SK-N-SH (cell line): ENCODE data around the gene SPINK5. TPM values are rescaled to one million over a fixed set of nuclear protein-coding genes. Genes with fewer than 3 reads are reported as not detected.

ENCODE experiments used
- CTCF ChIA-PET: fragments of 300-600, 350-600 bp; formaldehyde crosslinking; extraction: SDS; loops from one replicate; lab custom pipeline; 2021; lab: Yijun Ruan, JAX
- POLR2A ChIA-PET: fragments of 350-600 bp; sonication (Branson Sonifier 250); formaldehyde crosslinking; extraction: SDS; loops from one replicate; lab custom pipeline; 2020; ENCODE audit warnings: antibody characterized with exemption, inconsistent platforms; lab: Yijun Ruan, JAX
- DNase-seq: peaks from one replicate; pipeline ENCODE4 v3.0.0; 2012
- H2AFZ ChIP-seq: fragments of 200-600 bp; sonication (generic); 2 replicates; pipeline ENCODE4 v1.8.1; 2016; ENCODE audit warnings: antibody characterized with exemption, mild to moderate bottlenecking, low read depth
- H3F3A ChIP-seq: fragments of 200-600 bp; sonication (generic); replicated peaks from 2 replicates; pipeline ENCODE3; 2016; ENCODE audit warnings: antibody characterized with exemption, mild to moderate bottlenecking; ENCODE audit not compliant: insufficient read depth
- H3K27ac ChIP-seq, 2 experiments: fragments of 200-500 bp in 1 of 2; fragments of 200-600 bp in 1 of 2; sonication (Bioruptor generic) in 1 of 2; sonication (generic), shearing (Covaris generic) in 1 of 2; 2 replicates each; pipeline versions ENCODE4 v1.5.1 to v1.6.1; 2014 to 2016; ENCODE audit warnings: low read depth in 2 of 2, inconsistent platforms in 1 of 2, low read length in 1 of 2, mild to moderate bottlenecking in 1 of 2, mixed read lengths in 1 of 2
- H3K27me3 ChIP-seq: fragments of 200-600 bp; sonication (generic), shearing (Covaris generic); 2 replicates; pipeline ENCODE4 v1.6.1; 2016; ENCODE audit warnings: mixed run types; ENCODE audit not compliant: insufficient read depth
- H3K36me3 ChIP-seq, 2 experiments: fragments of 200-500 bp in 1 of 2; fragments of 200-600 bp in 1 of 2; sonication (Bioruptor generic) in 1 of 2; sonication (generic) in 1 of 2; replicated peaks in 1 of 2; 2 replicates each; pipeline versions ENCODE3 to v1.5.1; 2014 to 2016; ENCODE audit warnings: low read length in 1 of 2, mild to moderate bottlenecking in 1 of 2; ENCODE audit not compliant: insufficient read depth in 2 of 2, control insufficient read depth in 1 of 2
- H3K4me1 ChIP-seq, 2 experiments: fragments of 200-500 bp in 1 of 2; fragments of 200-600 bp in 1 of 2; sonication (Bioruptor generic) in 1 of 2; sonication (generic), shearing (Covaris generic) in 1 of 2; 2 replicates each; pipeline versions ENCODE4 v1.5.1 to v1.6.1; 2014 to 2016; ENCODE audit warnings: low read depth in 1 of 2, low read length in 1 of 2, mixed run types in 1 of 2; ENCODE audit not compliant: insufficient read depth in 2 of 2, control insufficient read depth in 1 of 2
- H3K4me2 ChIP-seq: fragments of 200-600 bp; sonication (generic), shearing (Covaris generic); 2 replicates; pipeline ENCODE4 v1.6.1; 2017; ENCODE audit warnings: mixed run types
- H3K4me3 ChIP-seq, 2 experiments: fragments of 200-500 bp in 1 of 2; fragments of 200-600 bp in 1 of 2; sonication (Bioruptor generic) in 1 of 2; sonication (generic), shearing (Covaris generic) in 1 of 2; 2 replicates each; pipeline versions ENCODE4 v1.5.1 to v1.8.1; 2014 to 2016; ENCODE audit warnings: low read depth in 2 of 2, inconsistent platforms in 1 of 2, low read length in 1 of 2, mild to moderate bottlenecking in 1 of 2, mixed read lengths in 1 of 2, moderate library complexity in 1 of 2
- H3K79me2 ChIP-seq: fragments of 200-600 bp; sonication (generic); 2 replicates; pipeline ENCODE4 v1.8.1; 2017; ENCODE audit warnings: mild to moderate bottlenecking; ENCODE audit not compliant: insufficient read depth
- H3K9ac ChIP-seq: fragments of 200-600 bp; sonication (generic); 2 replicates; pipeline ENCODE4 v1.6.1; 2017; ENCODE audit warnings: mixed run types
- H3K9me2 ChIP-seq: fragments of 200-600 bp; sonication (generic); 2 replicates; pipeline ENCODE4 v1.6.1; 2017; ENCODE audit warnings: mixed run types
- H3K9me3 ChIP-seq: fragments of 200-600 bp; sonication (generic); 2 replicates; pipeline ENCODE4 v1.6.1; 2017; ENCODE audit warnings: mixed run types, mild to moderate bottlenecking, moderate library complexity
- H4K20me1 ChIP-seq: fragments of 200-600 bp; sonication (generic); 2 replicates; pipeline ENCODE4 v1.6.1; 2017; ENCODE audit warnings: mild to moderate bottlenecking, mixed run types; ENCODE audit not compliant: insufficient read depth
- CHD2 ChIP-seq: fragments of 150-350 bp; IDR thresholded peaks from 2 replicates; pipeline ENCODE4 v1.6.1; 2018; ENCODE audit warnings: low read length; ENCODE audit not compliant: partially characterized antibody
- EZH2phosphoT487 ChIP-seq: fragments of 200-600 bp; sonication (generic); IDR thresholded peaks from 2 replicates; pipeline ENCODE4 v1.6.1; 2017; ENCODE audit warnings: low read depth, mixed run types, mild to moderate bottlenecking, antibody characterized with exemption, moderate library complexity, borderline replicate concordance
- FOXJ3 ChIP-seq: sonication (generic); formaldehyde crosslinking; IDR thresholded peaks from 2 replicates; pipeline ENCODE4 v1.5.1; 2020; ENCODE audit warnings: mild to moderate bottlenecking, missing genetic modification reagents
- FOXM1 ChIP-seq: IDR thresholded peaks from 2 replicates; pipeline ENCODE4 v1.4.0; 2012; ENCODE audit warnings: low read depth, mild to moderate bottlenecking
- GABPA ChIP-seq: IDR thresholded peaks from 2 replicates; pipeline ENCODE4 v1.4.0; 2012; ENCODE audit warnings: low read depth, mild to moderate bottlenecking
- GATA2 ChIP-seq: sonication (generic); formaldehyde crosslinking; IDR thresholded peaks from 2 replicates; pipeline ENCODE4 v1.5.0; 2020; ENCODE audit warnings: mild to moderate bottlenecking, missing genetic modification reagents
- MAX ChIP-seq: IDR thresholded peaks from 2 replicates; pipeline ENCODE4 v1.4.0; 2012; ENCODE audit warnings: low read depth
- MEF2A ChIP-seq: IDR thresholded peaks from 2 replicates; pipeline ENCODE4 v1.4.0; 2012; ENCODE audit warnings: low read depth, borderline replicate concordance
- NRF1 ChIP-seq: IDR thresholded peaks from 2 replicates; pipeline ENCODE4 v1.6.1; 2012; ENCODE audit warnings: low read depth, mild to moderate bottlenecking, low read length
- TEAD4 ChIP-seq: IDR thresholded peaks from 2 replicates; pipeline ENCODE4 v1.4.0; 2012; ENCODE audit warnings: mild to moderate bottlenecking, borderline replicate concordance; ENCODE audit not compliant: insufficient read depth
- YY1 ChIP-seq: IDR thresholded peaks from 2 replicates; pipeline ENCODE4 v1.4.0; 2012; ENCODE audit warnings: low read depth, mild to moderate bottlenecking
- WGBS: methylation state at CpG from one replicate; pipeline ENCODE4 v1.1.6; 2017; ENCODE audit warnings: low lambda C conversion rate; 5-methylcytosine and 5-hydroxymethylcytosine counted together
- polyA plus RNA-seq, 3 experiments: library from polyadenylated mRNA; depleted of rRNA; stranded (reverse); fragments of >200 nt; gene quantifications; 2 replicates each; pipeline ENCODE4 v1.2.3, GENCODE V29; 2012
- TF ChIP-seq, protein P1 (sequence below): fragments of 150-350 bp; IDR thresholded peaks from 2 replicates; pipeline ENCODE4 v1.6.1; 2017; ENCODE audit warnings: antibody characterized with exemption, low read length, low read depth, borderline replicate concordance

Gene SPINK5
- polyA plus RNA-seq, 1 of the 3 experiments (the other 2 are of a cell fraction): not detected

- Histone ChIP-seq H3K36me3 (no peaks in the 10 kb centered on the region), H2AFZ (no peak overlapping the region), H3K4me2 (no peak overlapping the region), H3K4me1 (no peaks in the 10 kb centered on the region; a peak in 2 of 4 replicates), H3K9ac (no peak overlapping the region), H3K27me3 (no peaks in the 10 kb centered on the region), H3F3A (no peaks in the 10 kb centered on the region), H3K9me2 (no peaks in the 10 kb centered on the region), H3K9me3 (no peaks in the 10 kb centered on the region), H3K79me2 (no peaks in the 10 kb centered on the region), H3K4me3 (no peak overlapping the region), H4K20me1 (no peaks in the 10 kb centered on the region), H3K27ac (no peak overlapping the region)
- no peak for DNase-seq
- ChIA-PET CTCF (interaction anchor here (1.1 to 1.2 kb wide), 2 partner anchors 15 to 28 kb away, joined by 3 to 4 read pairs; no protein-coding TSS in a partner anchor), POLR2A (no interaction called here)
- 38% methylated on average over 4 of the region's 4 CpGs for WGBS
- TF ChIP-seq NRF1: no peak
- TF ChIP-seq YY1: no peak
- TF ChIP-seq TEAD4: no peak
- TF ChIP-seq FOXJ3 (CRISPR knock-in tag): no peak
- TF ChIP-seq, protein P1, sequence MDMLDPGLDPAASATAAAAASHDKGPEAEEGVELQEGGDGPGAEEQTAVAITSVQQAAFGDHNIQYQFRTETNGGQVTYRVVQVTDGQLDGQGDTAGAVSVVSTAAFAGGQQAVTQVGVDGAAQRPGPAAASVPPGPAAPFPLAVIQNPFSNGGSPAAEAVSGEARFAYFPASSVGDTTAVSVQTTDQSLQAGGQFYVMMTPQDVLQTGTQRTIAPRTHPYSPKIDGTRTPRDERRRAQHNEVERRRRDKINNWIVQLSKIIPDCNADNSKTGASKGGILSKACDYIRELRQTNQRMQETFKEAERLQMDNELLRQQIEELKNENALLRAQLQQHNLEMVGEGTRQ: no peak
- TF ChIP-seq CHD2: no peak
- TF ChIP-seq GATA2 (CRISPR knock-in tag): no peak
- TF ChIP-seq GABPA: no peak
Measured at GRCh38 chr5:148091991-148092964, 28.5 kb downstream of the SPINK5 start.

DNA sequence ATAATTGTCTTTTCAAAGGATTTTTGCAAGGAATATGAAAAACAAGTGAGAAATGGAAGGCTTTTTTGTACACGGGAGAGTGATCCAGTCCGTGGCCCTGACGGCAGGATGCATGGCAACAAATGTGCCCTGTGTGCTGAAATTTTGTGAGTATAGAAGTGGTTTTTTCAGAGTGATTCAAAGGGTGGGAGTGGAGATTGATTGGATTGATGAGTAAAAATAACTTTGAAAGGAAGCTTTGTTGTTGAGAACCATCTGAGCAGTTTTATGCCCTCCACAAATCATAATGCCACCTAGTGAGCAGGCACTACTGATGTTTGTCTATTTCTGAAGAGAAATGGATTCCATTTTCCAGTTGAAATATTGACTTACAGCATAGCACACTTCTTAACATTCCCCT lies 30.6 kb downstream of the SPINK5 start:
- no peak for TF ChIP-seq MAX
- TF ChIP-seq TEAD4: no peak
- TF ChIP-seq, protein P1: no peak
- TF ChIP-seq MEF2A: no peak
- no peak for TF ChIP-seq NRF1
- TF ChIP-seq FOXM1: no peak
- TF ChIP-seq EZH2phosphoT487: no peak
- Histone ChIP-seq H3K9ac (no peak overlapping the region), H3K79me2 (no peaks in the 10 kb centered on the region), H4K20me1 (no peaks in the 10 kb centered on the region), H3K4me2 (no peak overlapping the region), H2AFZ (no peak overlapping the region), H3K27ac (no peak overlapping the region), H3K4me1 (no peaks in the 10 kb centered on the region; a peak in 2 of 4 replicates), H3K4me3 (no peak overlapping the region), H3K9me3 (no peaks in the 10 kb centered on the region), H3K9me2 (no peaks in the 10 kb centered on the region), H3K27me3 (no peaks in the 10 kb centered on the region), H3K36me3 (no peaks in the 10 kb centered on the region), H3F3A (no peaks in the 10 kb centered on the region)
- no peak for DNase-seq
- POLR2A ChIA-PET: no interaction called here
- WGBS: 83% methylated on average over 3 of the region's 3 CpGs
- CTCF ChIA-PET: no interaction called here
